Measurements from ENCODE around the gene SLC9A6. TPM values are rescaled to one million over a fixed set of nuclear protein-coding genes. Genes with fewer than 3 reads are reported as not detected.

SLC9A6 gene
- total RNA-seq, result 18.0 and 23.4 TPM in 2 replicates

DNA sequence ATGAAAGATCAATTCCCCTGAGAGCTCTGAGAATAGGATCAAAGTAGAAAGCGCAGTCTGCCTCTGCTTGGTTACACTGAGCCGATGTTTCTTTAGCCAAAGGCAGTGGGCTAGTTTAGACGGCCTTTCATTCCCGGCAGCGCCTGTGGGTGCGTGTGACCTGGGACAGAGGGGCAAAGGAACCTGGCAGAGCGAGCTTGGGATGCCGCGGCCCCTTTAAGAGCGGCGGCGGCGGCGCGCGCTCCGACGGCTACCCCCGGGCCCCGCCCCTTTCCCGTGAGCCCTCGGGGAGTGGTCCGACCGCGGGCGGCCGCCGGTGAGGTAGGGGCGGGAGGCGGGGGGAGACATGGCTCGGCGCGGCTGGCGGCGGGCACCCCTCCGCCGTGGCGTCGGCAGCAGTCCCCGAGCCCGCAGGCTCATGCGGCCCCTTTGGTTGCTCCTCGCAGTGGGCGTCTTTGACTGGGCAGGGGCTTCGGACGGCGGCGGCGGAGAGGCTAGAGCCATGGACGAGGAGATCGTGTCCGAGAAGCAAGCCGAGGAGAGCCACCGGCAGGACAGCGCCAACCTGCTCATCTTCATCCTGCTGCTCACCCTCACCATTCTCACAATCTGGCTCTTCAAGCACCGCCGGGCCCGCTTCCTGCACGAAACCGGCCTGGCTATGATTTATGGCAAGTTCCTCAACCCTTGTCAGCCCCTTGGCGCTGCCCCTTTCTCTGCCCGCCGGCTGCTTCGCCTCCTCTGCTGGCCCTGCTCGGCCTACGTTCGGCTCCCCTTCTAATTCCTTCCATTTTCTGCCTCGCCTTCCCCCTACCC is at the start of gene SLC9A6:
Gene SLC9A6, plus strand, starts transcription at position 279 of the 816 bp plus-strand sequence. Its CDS starts 224 bp downstream, at position 503.

DNA sequence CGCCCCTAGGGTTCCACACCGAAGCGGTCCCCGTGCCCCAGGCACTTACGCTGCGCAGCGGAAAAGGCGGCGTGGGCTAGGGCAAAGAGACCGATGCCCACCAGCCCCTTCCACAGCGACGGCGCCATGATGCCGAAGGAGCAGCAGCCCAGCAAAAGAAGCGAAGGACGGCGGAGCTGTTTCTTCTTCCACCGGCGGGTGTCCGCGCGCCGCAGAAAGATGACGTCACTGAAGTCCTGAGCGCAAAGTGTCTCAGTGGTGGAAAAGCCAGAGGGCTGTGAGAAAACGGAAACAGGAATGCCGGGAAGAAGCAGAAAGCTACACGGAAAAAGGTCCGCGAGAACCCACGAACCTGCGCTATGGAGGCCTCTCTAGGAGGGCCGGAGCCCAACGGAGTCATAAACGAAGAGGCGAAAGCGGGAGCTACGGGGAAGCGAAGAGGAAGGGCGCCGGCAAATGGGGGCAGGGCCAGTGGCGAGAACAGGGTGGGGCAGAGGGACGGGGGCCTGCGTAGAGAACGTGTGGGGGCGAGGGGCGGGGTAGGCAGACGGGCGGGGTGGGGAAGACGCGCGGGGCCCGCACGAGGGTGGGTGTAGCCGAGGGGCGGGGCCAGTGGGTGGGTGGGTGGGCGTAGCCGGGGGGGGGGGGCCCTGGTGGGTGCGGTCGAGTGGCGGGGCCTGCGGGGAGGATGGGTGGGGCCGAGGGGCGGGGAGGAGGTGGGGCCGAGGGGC is 11.5 kb upstream of the SLC9A6 start, which contains the start of gene MMGT1:
Gene MMGT1, minus strand, starts transcription at position 441 of the 731 bp plus-strand sequence. Its CDS starts 313 bp downstream, at position 128.

Other genes with a start within 250 kb of the SLC9A6 start
- gene CT45A3, start 217.2 kb upstream of the SLC9A6 start, total RNA-seq, result not detected in 2 replicates
- not detected in 2 replicates for gene CT45A5, start 199.9 kb upstream of the SLC9A6 start, total RNA-seq
- gene CT45A6, start 182.6 kb upstream of the SLC9A6 start, total RNA-seq, result not detected in 2 replicates
- not detected in 2 replicates for gene CT45A2, start 165.4 kb upstream of the SLC9A6 start, total RNA-seq
- not detected in 2 replicates for gene CT45A7, start 148.2 kb upstream of the SLC9A6 start, total RNA-seq
- not detected in 2 replicates for gene CT45A8, start 130.9 kb upstream of the SLC9A6 start, total RNA-seq
- gene CT45A9, start 113.6 kb upstream of the SLC9A6 start, total RNA-seq, result not detected in 2 replicates
- gene CT45A10, start 92.0 kb upstream of the SLC9A6 start, total RNA-seq, result not detected in 2 replicates
- gene SAGE1, start 91.7 kb upstream of the SLC9A6 start, total RNA-seq, result not detected in 2 replicates
- gene MMGT1, start 11.4 kb upstream of the SLC9A6 start, total RNA-seq, result 31.1 and 34.4 TPM in 2 replicates
- 43.4 and 79.4 TPM in 2 replicates for gene FHL1, start 162.1 kb downstream of the SLC9A6 start, total RNA-seq